Psoas muscle (tissue), 8 donors: ENCODE measurements around the gene COX10. TPM values are rescaled to one million over a fixed set of nuclear protein-coding genes. Genes with fewer than 3 reads are reported as not detected.

Experiments used
- ATAC-seq, 4 donors: fragments of 200-7000 bp; cut with Tn5 transposase; one replicate each; pipeline ENCODE4 v1.9.1; 2020; ENCODE audit warnings: moderate library complexity in 3 of 4, mild to moderate bottlenecking in 2 of 4
- DNase-seq, 2 donors: peaks; one replicate each; pipeline ENCODE4 v3.0.0-alpha.2; 2020
- H3K27ac ChIP-seq: fragments of 200-600 bp; one replicate; pipeline ENCODE4 v1.8.0; 2022
- H3K27me3 ChIP-seq, 3 donors: fragments of 200-600 bp in 1 of 3; one replicate each; pipeline versions ENCODE4 v1.6.1 to v1.8.0; 2013 to 2022; ENCODE audit warnings: low read length in 2 of 3, mild to moderate bottlenecking in 2 of 3, moderate library complexity in 1 of 3; ENCODE audit not compliant: insufficient read depth in 3 of 3
- H3K36me3 ChIP-seq, 2 donors: fragments of 200-600 bp in 1 of 2; one replicate each; pipeline versions ENCODE4 v1.6.1 to v1.8.0; 2013 to 2022; ENCODE audit warnings: low read depth in 1 of 2, mild to moderate bottlenecking in 1 of 2, moderate library complexity in 1 of 2; ENCODE audit not compliant: insufficient read depth in 1 of 2
- H3K4me1 ChIP-seq: fragments of 200-600 bp; one replicate; pipeline ENCODE4 v1.8.0; 2022
- H3K4me3 ChIP-seq: fragments of 200-600 bp; one replicate; pipeline ENCODE4 v1.8.0; 2022; ENCODE audit warnings: mild to moderate bottlenecking
- H3K9me3 ChIP-seq: fragments of 200-600 bp; one replicate; pipeline ENCODE4 v1.8.0; 2022
- WGBS, 3 donors: extraction: QIAGEN DNeasy Blood & Tissue Kit; methylation state at CpG; one replicate each; pipeline versions ENCODE4 v1.1.6 to v1.1.7; 2013; 5-methylcytosine and 5-hydroxymethylcytosine counted together
- intact Hi-C, 2 donors: fragments of 100-400 bp; cut with DNase I; formaldehyde crosslinking; loops; one replicate each; pipeline versions ENCODE4 v1.11.0 to v1.14.2; 2022
- polyA plus RNA-seq, 3 donors: library from polyadenylated mRNA; stranded (reverse); fragments of 200-250 nt; gene quantifications; one replicate each; pipeline ENCODE4 v1.2.3, GENCODE V29; 2013
- total RNA-seq, 4 donors: library from RNA; stranded (reverse); fragmentation: NEBNext Ultra II Directional in 2 of 4; extraction: Animal tissue kit (Norgen Biotek cat#: 25700) in 2 of 4; gene quantifications; one replicate each; pipeline versions ENCODE4 v1.2.1 to v1.2.4, GENCODE V29; 2021 to 2023
- TF ChIP-seq, protein P1 (sequence below): fragments of 200-600 bp; IDR thresholded peaks from one replicate; pipeline ENCODE4 v1.8.0; 2022; ENCODE audit warnings: antibody characterized with exemption
- donor health status: healthy with polysubstance abuse.
- donor health status: DM: no; HTN: no; CAD: no; lungs with moderate emphysema.
- donor health status: Bipolar disorder and iron deficiency.
- donor health status: healthy.
- donor health status: DM: yes; HTN: yes; CAD: no.
- donor health status: DM: no; HTN: no; CAD: no.
- donor health status: DM: no; HTN: no; CAD: no.
- donor health status: DM: yes; HTN: yes; CAD: no.

The COX10 gene
- total and polyA plus RNA-seq, 7 donors = 31.5 to 77.1 (median 60.5) TPM

DNA sequence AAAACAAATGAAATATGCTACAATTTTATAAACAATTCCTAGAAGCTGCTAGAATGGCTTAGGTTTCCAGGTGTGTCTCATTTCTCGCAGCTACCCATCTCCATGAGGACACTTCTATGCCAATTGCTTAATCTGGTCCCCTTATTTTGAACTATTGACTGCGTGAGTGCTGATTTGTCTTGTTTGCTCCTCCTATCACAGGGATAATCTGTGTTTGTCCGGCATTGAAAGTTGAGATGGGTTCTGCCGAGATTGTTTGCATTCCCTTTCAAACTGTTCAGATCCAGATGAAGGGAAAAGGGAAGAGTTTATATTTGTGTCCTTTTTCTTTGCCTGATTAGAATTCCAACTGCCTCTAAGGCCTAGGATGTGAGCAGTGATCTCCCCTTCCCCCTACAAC lies 21.7 kb upstream of the COX10 start:
- H3K36me3 ChIP-seq = peaks cover 6 to 9% of the 10 kb centered on the region in 2 donors
- no peak for DNase-seq
- WGBS, 3 donors = 85 to 89% (median 88%) methylated on average over 4 of the region's 4 CpGs
- intact Hi-C loops = no loop called here
- no peaks in the 10 kb centered on the region for H3K27me3 ChIP-seq
- ATAC-seq = no peak
- no peaks in the 10 kb centered on the region for H3K4me1 ChIP-seq
- H3K27ac ChIP-seq = no peak overlapping the region
- H3K9me3 ChIP-seq = no peaks in the 10 kb centered on the region
- no peak overlapping the region for H3K4me3 ChIP-seq
- TF ChIP-seq, protein P1, sequence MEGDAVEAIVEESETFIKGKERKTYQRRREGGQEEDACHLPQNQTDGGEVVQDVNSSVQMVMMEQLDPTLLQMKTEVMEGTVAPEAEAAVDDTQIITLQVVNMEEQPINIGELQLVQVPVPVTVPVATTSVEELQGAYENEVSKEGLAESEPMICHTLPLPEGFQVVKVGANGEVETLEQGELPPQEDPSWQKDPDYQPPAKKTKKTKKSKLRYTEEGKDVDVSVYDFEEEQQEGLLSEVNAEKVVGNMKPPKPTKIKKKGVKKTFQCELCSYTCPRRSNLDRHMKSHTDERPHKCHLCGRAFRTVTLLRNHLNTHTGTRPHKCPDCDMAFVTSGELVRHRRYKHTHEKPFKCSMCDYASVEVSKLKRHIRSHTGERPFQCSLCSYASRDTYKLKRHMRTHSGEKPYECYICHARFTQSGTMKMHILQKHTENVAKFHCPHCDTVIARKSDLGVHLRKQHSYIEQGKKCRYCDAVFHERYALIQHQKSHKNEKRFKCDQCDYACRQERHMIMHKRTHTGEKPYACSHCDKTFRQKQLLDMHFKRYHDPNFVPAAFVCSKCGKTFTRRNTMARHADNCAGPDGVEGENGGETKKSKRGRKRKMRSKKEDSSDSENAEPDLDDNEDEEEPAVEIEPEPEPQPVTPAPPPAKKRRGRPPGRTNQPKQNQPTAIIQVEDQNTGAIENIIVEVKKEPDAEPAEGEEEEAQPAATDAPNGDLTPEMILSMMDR = no peak

DNA sequence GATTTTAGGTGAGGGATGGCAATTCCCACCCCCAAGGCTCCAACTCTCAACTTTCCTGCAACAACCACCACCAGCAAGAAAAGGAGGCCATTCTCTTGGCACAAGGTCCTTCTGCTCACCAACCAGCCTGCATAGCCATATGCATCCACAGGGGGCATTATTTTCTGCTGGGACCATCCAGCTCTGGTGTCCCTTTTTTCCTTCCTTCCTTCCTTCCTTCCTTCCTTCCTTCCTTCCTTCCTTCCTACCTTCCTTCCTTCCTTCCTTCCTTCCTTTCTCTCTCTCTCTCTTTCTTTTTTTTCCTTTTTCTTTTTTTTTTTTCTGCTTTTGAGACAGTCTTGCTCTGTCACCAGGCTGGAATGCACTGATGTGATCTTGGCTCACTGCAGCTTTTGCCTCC lies 21.1 kb upstream of the COX10 start:
- ATAC-seq = no peak

DNA sequence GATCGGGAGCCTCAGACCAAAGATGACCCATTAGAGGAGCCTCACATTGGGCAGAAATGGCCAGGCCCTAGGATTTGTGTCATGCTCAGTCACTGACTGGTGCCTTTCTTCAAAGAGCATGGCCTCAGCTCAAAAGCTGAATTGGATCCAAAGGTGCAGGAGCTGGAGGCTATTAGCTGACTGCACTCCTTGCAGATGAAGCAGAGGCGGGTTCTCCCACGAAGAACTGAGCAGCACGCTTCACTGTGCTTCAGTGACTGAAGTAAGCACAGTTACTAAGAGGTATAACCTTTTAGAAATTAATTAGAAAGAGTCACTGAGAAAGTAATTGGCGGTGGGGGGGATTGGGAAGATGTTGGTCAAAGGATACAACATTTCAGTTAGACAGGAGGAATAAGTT lies 18.7 kb upstream of the COX10 start:
- WGBS, 3 donors = 87 to 98% (median 93%) methylated on average over 5 of the region's 5 CpGs
- TF ChIP-seq, protein P1 = no peak
- intact Hi-C loops = no loop called here

More for the DNA sequence above, 21.1 kb upstream of the COX10 start:
- H3K36me3 ChIP-seq = peaks cover 6 to 9% of the 10 kb centered on the region in 2 donors
- H3K27ac ChIP-seq = no peak overlapping the region
- H3K4me1 ChIP-seq = no peaks in the 10 kb centered on the region
- TF ChIP-seq, protein P1 = peak; percentile 18
- H3K4me3 ChIP-seq = no peak overlapping the region
- no peaks in the 10 kb centered on the region for H3K27me3 ChIP-seq
- no peaks in the 10 kb centered on the region for H3K9me3 ChIP-seq
- no peak for DNase-seq
- intact Hi-C loops = no loop called here

DNA sequence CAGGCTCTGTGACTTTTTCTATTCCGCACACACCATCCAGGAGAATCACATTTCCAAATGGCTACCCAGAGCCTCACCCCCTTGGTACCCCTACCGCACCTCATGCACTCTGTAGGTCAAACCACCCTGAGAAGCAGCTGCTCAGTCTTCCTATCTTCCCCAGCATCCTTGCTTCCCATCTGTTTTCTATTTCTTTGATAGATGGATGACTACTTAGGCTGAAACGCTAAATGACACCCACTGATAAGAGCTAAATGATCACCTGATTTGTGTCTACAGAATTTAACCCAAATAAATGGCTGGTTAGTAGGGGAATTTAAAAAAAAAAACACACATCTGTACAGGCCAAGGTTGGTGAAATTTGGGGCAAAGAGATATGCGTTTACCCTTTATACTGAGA lies 17.6 kb upstream of the COX10 start:
- 93 to 96% (median 95%) methylated on average over 4 of the region's 4 CpGs for WGBS, 3 donors
- TF ChIP-seq, protein P1 = no peak

More for the DNA sequence above, 18.7 kb upstream of the COX10 start:
- no peak overlapping the region for H3K27ac ChIP-seq
- peaks cover 6 to 9% of the 10 kb centered on the region in 2 donors for H3K36me3 ChIP-seq
- DNase-seq (no peak), ATAC-seq (no peak)
- H3K9me3 ChIP-seq = no peaks in the 10 kb centered on the region
- H3K4me1 ChIP-seq = no peaks in the 10 kb centered on the region
- H3K27me3 ChIP-seq = no peaks in the 10 kb centered on the region
- H3K4me3 ChIP-seq = no peak overlapping the region

DNA sequence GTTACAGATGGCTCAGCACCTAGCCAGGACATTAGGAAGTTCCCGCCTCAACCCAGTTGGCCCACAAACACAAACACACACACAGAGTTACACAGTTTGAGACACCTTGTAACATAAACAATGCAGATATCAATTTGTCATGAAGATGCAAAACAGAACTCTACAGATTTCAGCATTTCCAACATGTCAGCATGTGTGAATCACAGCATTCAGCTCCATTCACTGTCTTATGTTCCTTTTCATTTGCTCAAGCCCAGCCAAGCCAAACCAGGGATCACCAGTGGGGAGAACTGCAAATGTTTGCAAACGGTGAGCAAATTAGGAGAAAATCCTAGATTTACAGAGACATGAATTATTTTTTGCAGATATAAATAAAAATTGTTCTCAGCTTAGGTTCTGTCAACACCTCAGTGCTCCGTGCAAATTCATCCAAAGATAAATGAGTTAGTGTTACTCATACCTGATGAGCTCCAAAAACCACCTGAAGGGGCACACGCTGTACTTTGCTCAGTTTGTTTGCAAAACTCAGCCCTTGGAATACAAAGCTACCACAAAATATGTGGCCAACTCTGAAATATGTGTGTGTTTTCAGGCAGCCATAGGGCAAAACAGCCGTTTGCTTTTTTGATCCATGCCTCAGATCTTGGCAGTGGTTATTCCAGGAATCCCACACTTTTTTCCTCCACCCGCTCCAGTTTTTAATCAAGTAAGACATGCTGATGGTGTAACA lies 16.3 kb upstream of the COX10 start:
- no peaks in the 10 kb centered on the region for H3K27me3 ChIP-seq
- no peak for DNase-seq
- TF ChIP-seq, protein P1 = no peak

More for the DNA sequence above, 17.6 kb upstream of the COX10 start:
- Histone ChIP-seq H3K36me3 (peaks cover 6 to 9% of the 10 kb centered on the region in 2 donors), H3K4me3 (no peak overlapping the region), H3K9me3 (no peaks in the 10 kb centered on the region), H3K27ac (no peak overlapping the region), H3K4me1 (no peaks in the 10 kb centered on the region), H3K27me3 (no peaks in the 10 kb centered on the region)
- ATAC-seq (no peak), DNase-seq (no peak)
- intact Hi-C loops = no loop called here

More for the DNA sequence above, 16.3 kb upstream of the COX10 start:
- H3K4me1 ChIP-seq = no peaks in the 10 kb centered on the region
- peak in 1 of 4 donors; percentile 51 for ATAC-seq
- intact Hi-C loops = no loop called here
- H3K4me3 ChIP-seq = no peak overlapping the region
- no peaks in the 10 kb centered on the region for H3K9me3 ChIP-seq
- peaks cover 6 to 9% of the 10 kb centered on the region in 2 donors for H3K36me3 ChIP-seq
- no peak overlapping the region for H3K27ac ChIP-seq
- WGBS, 3 donors = 62 to 77% (median 63%) methylated on average over 6 of the region's 6 CpGs
